Thyroid gland (tissue), 4 donors: ENCODE measurements around the gene MRAS. TPM values are rescaled to one million over a fixed set of nuclear protein-coding genes. Genes with fewer than 3 reads are reported as not detected.
A peak's percentile ranks its signal among the peaks of the same experiment; 100 is the strongest.

Experiments used
- DNase-seq, 2 donors: peaks; one replicate each; pipeline ENCODE4 v3.0.0-alpha.2; 2019
- H3K27ac ChIP-seq, 3 donors: fragments of 200-600 bp; sonication (generic); 1 replicate in 2 of 3; 2 replicates in 1 of 3; pipeline ENCODE4 v1.5.1; 2016 to 2019; ENCODE audit warnings: mild to moderate bottlenecking in 1 of 3, moderate library complexity in 1 of 3
- H3K27me3 ChIP-seq: fragments of 200-600 bp; sonication (generic); one replicate; pipeline ENCODE4 v1.5.1; 2019
- H3K36me3 ChIP-seq, 2 donors: fragments of 200-600 bp; sonication (generic); one replicate each; pipeline ENCODE4 v1.5.1; 2016 to 2019
- H3K4me1 ChIP-seq, 2 donors: fragments of 200-600 bp; sonication (generic); one replicate each; pipeline ENCODE4 v1.5.1; 2017 to 2019
- H3K4me3 ChIP-seq, 3 donors: fragments of 200-600 bp; sonication (generic); replicated peaks in 1 of 3; 1 replicate in 2 of 3; 2 replicates in 1 of 3; pipeline ENCODE4 v1.5.1; 2016; ENCODE audit warnings: mild to moderate bottlenecking in 1 of 3
- H3K9me3 ChIP-seq: fragments of 200-600 bp; sonication (generic); one replicate; pipeline ENCODE4 v1.5.1; 2017
- CTCF ChIP-seq, 6 experiments: fragments of 200-600 bp in 3 of 6; fragments of 450-650 bp in 3 of 6; sonication (generic) in 3 of 6; IDR thresholded peaks; one replicate each; pipeline ENCODE4 v1.5.1; 2016 to 2019; ENCODE audit warnings: antibody characterized with exemption in 6 of 6, mild to moderate bottlenecking in 2 of 6, inconsistent platforms in 1 of 6, moderate library complexity in 1 of 6
- POLR2A ChIP-seq, 2 donors: fragments of 450-650 bp; IDR thresholded peaks; one replicate each; pipeline ENCODE4 v1.6.1; 2017; ENCODE audit warnings: antibody characterized with exemption in 2 of 2, mild to moderate bottlenecking in 2 of 2, moderate library complexity in 1 of 2
- WGBS, 2 donors: methylation state at CpG; one replicate each; pipeline ENCODE4 v1.1.5; 2017; 5-methylcytosine and 5-hydroxymethylcytosine counted together
- intact Hi-C: fragments of 100-400 bp; cut with DNase I; formaldehyde crosslinking; loops from one replicate; pipeline ENCODE4 v1.15.1; 2023
- total RNA-seq, 4 donors: library from RNA; depleted of rRNA; stranded (reverse); fragments of >200 nt; gene quantifications; one replicate each; pipeline ENCODE4 v1.2.3, GENCODE V29; 2016

MRAS gene
- total RNA-seq, 4 donors from 2014 or later, result 55.8 to 92.4 (median 69.6) TPM

- Histone ChIP-seq H3K27ac (peak overlapping the region; percentile 90 to 97 (median 93)), H3K36me3 (no peaks in the 10 kb centered on the region), H3K4me3 (peak overlapping the region; percentile 56 to 82 (median 69)), H3K27me3 (no peaks in the 10 kb centered on the region), H3K4me1 (peaks cover 33 to 51% of the 10 kb centered on the region in 2 donors), H3K9me3 (no peaks in the 10 kb centered on the region)
- intact Hi-C loops, result no loop called here
- peak; percentile 43 to 45 for DNase-seq
- TF ChIP-seq CTCF (IDR thresholded peaks at IDR 0.05), result no peak
- peak in 1 of 2 donors; percentile 3 for TF ChIP-seq POLR2A (IDR thresholded peaks at IDR 0.05)
- 32 to 42% methylated on average over 8 to 10 of the region's 58 CpGs for WGBS, 2 donors
These were observed 668 bp downstream of the MRAS start for GRCh38 chr3:138348754-138349739.

GRCh38 chr3:138349926-138350665, 1.7 kb downstream of the MRAS start:
- 38 to 49% methylated on average over 15 of the region's 15 CpGs for WGBS, 2 donors
- Histone ChIP-seq H3K4me3 (peak overlapping the region in 1 of 3 donors; percentile 82), H3K4me1 (peaks cover 38 to 53% of the 10 kb centered on the region in 2 donors), H3K9me3 (no peaks in the 10 kb centered on the region), H3K27me3 (no peaks in the 10 kb centered on the region), H3K27ac (peak overlapping the region; percentile 90 to 97 (median 93)), H3K36me3 (peaks cover 0 to 1% of the 10 kb centered on the region in 2 donors)
- TF ChIP-seq CTCF (IDR thresholded peaks at IDR 0.05), result no peak
- TF ChIP-seq POLR2A (IDR thresholded peaks at IDR 0.05), result peak in 1 of 2 donors; percentile 49
- DNase-seq, result peak; percentile 21 to 47
- intact Hi-C loops, result no loop called here

GRCh38 chr3:138351151-138351550, 2.8 kb downstream of the MRAS start:
- peaks cover 0 to 9% of the 10 kb centered on the region in 2 donors for H3K36me3 ChIP-seq
- no peaks in the 10 kb centered on the region for H3K27me3 ChIP-seq
- H3K4me1 ChIP-seq, result peaks cover 38 to 57% of the 10 kb centered on the region in 2 donors
- intact Hi-C loops, result no loop called here
- TF ChIP-seq POLR2A (IDR thresholded peaks at IDR 0.05) (peak in 1 of 2 donors; percentile 37), CTCF (IDR thresholded peaks at IDR 0.05) (no peak)
- H3K9me3 ChIP-seq, result no peaks in the 10 kb centered on the region
- H3K27ac ChIP-seq, result peak overlapping the region; percentile 90 to 97 (median 93)
- H3K4me3 ChIP-seq, result no peak overlapping the region
- DNase-seq, result peak; percentile 77 to 78

DNA sequence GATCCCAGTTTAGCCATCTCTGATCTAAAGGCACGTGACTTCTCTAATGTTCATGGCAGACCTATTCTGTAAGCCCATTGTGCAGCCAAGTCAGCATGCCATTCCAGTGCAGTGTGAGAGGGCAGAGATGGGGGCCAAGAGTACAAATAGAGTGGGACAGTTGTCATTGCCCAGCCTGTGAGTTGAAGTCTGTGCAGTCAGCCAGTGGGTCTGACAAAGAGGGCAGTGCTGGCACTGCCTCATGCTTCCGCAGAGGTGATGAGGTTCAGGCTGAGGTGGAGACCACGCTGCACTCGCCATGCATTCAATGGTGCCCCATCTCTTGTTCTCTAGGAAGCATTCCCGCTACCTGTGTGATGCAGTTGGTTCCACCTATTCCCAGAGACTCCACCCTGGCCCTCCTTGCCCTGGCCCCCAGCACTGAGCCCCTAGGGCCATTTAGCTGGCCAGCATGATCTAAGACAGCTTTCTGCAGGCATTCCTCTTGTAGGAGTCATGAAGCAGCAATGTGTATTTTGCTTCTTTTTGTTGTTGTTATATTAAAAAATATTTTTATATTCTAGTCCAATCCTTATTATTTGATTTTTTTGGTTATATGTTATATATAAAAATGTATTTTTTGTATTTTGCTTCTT, 3.7 kb downstream of the MRAS start:
- Histone ChIP-seq H3K9me3 (no peaks in the 10 kb centered on the region), H3K27ac (peak overlapping the region; percentile 78 to 97 (median 93)), H3K4me3 (no peak overlapping the region), H3K27me3 (no peaks in the 10 kb centered on the region), H3K36me3 (peaks cover 0 to 9% of the 10 kb centered on the region in 2 donors), H3K4me1 (peaks cover 43 to 64% of the 10 kb centered on the region in 2 donors)
- DNase-seq, result no peak
- 88 to 92% methylated on average over 5 of the region's 5 CpGs for WGBS, 2 donors
- TF ChIP-seq CTCF (IDR thresholded peaks at IDR 0.05) (no peak), POLR2A (IDR thresholded peaks at IDR 0.05) (no peak)
- intact Hi-C loops, result no loop called here
